ENCODE measurements around the gene C1orf174. TPM values are rescaled to one million over a fixed set of nuclear protein-coding genes. Genes with fewer than 3 reads are reported as not detected.

The C1orf174 gene
- total and polyA plus RNA-seq, 12 donors, result 7.5 to 13.4 (median 10.9) TPM

DNA sequence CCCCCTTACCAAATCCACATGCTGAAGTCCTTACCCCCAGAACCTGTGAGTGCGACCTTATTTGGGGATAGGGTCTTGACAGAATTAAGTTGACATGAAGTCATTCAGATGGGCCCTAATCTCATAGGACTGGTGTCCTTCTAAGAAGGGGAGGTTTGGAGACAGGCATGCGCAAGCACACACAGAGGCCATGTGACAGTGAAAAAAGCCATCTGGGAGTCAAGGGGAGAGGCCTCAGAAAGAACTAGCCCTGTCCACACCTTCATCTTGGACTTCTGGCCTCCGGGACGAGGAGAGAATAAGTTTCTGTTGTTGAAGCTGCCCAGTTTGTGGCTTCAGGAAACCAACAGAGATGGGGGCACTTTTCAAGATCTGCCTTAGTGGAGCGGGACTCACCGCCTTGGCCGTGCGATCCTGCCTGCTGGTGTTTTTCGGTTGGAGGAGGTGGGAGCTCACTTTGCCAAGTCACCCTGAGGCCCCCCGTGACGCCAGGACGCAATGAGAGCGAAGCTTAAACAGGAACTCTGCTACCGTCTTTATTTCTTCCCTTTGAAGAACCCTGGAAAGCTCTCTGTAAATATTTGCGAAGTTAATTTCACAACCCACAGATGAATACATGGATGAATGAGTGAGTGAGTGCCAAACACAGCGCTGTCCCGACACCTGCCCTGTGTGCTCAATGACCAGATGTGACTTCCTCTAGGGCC lies 42.5 kb upstream of the C1orf174 start:
- Histone ChIP-seq H3K9me3 (peaks cover 0 to under 1% (median 0%) of the 10 kb centered on the region in 11 donors), H3K27me3 (peaks cover 0 to 84% (median 66%) of the 10 kb centered on the region in 7 donors), H3K27ac (no peak overlapping the region), H3K4me3 (no peak overlapping the region), H3K4me1 (no peaks in the 10 kb centered on the region), H3K36me3 (no peaks in the 10 kb centered on the region)
- WGBS, 2 donors, result 73 to 76% methylated on average over 17 of the region's 17 CpGs
- TF ChIP-seq, protein P1, sequence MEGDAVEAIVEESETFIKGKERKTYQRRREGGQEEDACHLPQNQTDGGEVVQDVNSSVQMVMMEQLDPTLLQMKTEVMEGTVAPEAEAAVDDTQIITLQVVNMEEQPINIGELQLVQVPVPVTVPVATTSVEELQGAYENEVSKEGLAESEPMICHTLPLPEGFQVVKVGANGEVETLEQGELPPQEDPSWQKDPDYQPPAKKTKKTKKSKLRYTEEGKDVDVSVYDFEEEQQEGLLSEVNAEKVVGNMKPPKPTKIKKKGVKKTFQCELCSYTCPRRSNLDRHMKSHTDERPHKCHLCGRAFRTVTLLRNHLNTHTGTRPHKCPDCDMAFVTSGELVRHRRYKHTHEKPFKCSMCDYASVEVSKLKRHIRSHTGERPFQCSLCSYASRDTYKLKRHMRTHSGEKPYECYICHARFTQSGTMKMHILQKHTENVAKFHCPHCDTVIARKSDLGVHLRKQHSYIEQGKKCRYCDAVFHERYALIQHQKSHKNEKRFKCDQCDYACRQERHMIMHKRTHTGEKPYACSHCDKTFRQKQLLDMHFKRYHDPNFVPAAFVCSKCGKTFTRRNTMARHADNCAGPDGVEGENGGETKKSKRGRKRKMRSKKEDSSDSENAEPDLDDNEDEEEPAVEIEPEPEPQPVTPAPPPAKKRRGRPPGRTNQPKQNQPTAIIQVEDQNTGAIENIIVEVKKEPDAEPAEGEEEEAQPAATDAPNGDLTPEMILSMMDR (IDR thresholded peaks at IDR 0.05), result no peak
- ATAC-seq, result no peak
- DNase-seq, result no peak
- intact Hi-C loops (cut with DNase I), result no loop called here

DNA sequence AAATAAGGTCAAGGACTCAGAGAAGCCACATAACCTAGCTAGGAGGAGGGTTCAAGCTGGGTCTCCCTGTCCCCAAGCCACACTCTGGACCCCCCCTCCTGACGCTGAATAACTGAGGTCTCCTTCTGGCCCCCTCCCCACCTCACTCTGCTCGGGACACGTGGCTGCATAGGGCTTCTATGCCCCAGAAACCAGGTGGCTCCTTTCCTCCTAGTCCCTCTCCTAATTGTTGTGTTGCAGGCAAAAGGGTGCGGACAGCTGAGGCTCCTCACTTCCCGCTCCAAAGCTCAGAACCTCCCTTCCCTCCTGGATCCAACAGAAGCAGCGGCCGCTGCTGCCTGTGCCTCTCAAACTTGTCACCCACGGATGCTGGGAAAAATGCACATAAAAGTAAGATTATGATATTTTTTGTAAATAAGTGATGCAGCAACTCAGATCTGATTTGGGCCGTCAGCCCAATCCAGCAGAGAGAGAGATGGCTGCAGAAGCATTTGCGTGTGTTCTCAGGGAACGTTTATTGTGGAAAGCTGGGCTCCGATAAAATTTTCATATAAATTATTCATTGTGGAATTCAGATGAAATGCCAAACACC lies 40.8 kb upstream of the C1orf174 start:
- Histone ChIP-seq H3K9me3 (peaks cover 0 to 14% (median 0%) of the 10 kb centered on the region in 11 donors), H3K4me3 (no peak overlapping the region), H3K36me3 (no peaks in the 10 kb centered on the region), H3K4me1 (no peaks in the 10 kb centered on the region), H3K27ac (no peak overlapping the region), H3K27me3 (peaks cover 0 to 69% (median 52%) of the 10 kb centered on the region in 7 donors)
- TF ChIP-seq, protein P1 (IDR thresholded peaks at IDR 0.05), result no peak
- DNase-seq (no peak), ATAC-seq (no peak)
- 49 to 54% methylated on average over 12 of the region's 12 CpGs for WGBS, 2 donors
- intact Hi-C loops (cut with DNase I), result no loop called here

DNA sequence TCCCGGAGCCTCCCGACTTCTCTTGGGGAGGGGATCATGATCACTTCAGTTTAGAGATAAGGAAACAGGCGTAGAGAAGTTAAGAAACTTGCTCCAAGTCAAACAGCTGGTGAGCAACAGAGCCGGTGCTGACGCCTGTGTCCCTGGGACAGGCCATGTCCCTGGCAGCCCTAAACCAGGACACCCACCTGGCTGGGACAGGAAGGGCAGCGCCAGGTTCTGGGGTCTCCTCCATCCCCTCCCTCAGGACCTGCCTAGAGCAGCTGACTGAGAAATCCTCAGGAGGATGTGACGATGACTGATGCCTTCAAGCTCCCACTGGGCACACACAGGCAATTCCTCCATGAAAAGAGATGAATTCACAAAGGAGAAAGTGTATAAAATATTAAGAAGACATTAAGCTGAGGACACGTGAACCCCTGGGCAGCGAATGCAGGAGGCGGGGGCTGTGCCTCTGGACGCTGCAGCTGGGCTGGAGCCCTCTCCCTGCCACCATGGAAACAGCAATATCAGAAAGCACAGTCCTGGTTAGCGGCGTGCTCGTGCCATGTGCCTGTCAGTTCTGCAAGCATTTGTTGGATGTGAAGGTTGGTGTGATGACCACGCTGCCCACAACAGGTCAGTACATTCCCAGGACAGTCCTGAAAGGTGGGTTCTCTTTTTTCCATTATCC lies 40.1 kb upstream of the C1orf174 start:
- WGBS, 2 donors, result 50 to 53% methylated on average over 15 of the region's 15 CpGs
- H3K36me3 ChIP-seq, result no peaks in the 10 kb centered on the region
- peaks cover 0 to 64% (median 49%) of the 10 kb centered on the region in 7 donors for H3K27me3 ChIP-seq
- DNase-seq (no peak), ATAC-seq (no peak)
- peaks cover 0 to 21% (median 0%) of the 10 kb centered on the region in 11 donors for H3K9me3 ChIP-seq
- H3K27ac ChIP-seq, result no peak overlapping the region
- H3K4me1 ChIP-seq, result no peaks in the 10 kb centered on the region
- H3K4me3 ChIP-seq, result no peak overlapping the region
- TF ChIP-seq, protein P1 (IDR thresholded peaks at IDR 0.05), result no peak
- intact Hi-C loops (cut with DNase I), result no loop called here

DNA sequence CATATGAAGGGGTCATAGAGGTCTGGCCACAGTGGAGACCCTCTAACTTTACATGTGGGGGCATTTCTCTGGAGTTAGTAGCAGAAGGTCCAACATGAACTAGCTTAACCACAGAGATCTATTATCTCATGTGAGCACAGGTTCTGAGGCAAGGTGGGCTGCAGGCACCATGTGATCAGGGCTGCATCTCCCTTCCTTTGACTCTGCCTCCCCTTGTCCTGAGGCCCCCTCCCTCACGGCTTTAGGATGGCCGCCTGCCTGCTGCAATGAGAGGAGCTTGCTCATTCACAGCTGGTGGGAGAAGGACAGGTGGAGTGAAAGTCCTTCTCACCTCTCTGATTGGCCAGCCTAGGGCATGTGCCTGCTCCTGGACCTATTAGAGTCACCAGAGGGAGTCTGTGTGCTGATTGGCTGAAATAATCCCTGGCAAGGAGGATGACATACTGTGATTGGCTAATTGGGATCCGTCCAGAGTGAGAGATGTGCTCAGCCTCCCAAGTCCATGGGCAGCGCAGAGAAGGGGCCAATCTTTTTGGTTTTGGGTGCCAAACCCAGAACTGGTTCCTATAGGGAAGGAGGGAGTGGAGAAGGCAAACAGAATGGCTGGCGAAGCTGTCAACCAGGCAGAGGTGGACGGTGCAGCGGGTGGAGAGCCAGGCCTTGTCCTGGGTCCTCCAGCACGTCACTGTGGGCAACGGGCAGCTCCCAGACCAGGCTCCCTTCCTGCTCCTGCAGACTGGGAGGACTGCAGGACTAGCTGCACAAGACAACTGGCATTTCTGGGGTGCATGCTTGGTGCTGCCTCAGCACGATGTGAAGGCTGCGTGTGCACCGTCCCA lies 39.4 kb upstream of the C1orf174 start:
- no peak for DNase-seq
- intact Hi-C loops (cut with DNase I), result no loop called here
- H3K9me3 ChIP-seq, result peaks cover 0 to 27% (median 0%) of the 10 kb centered on the region in 11 donors
- no peaks in the 10 kb centered on the region for H3K36me3 ChIP-seq
- WGBS, 2 donors, result 68 to 78% methylated on average over 12 of the region's 12 CpGs
- peaks cover 0 to 60% (median 43%) of the 10 kb centered on the region in 7 donors for H3K27me3 ChIP-seq
- H3K27ac ChIP-seq, result no peak overlapping the region
- TF ChIP-seq, protein P1 (IDR thresholded peaks at IDR 0.05), result no peak
- no peak for ATAC-seq
- no peaks in the 10 kb centered on the region for H3K4me1 ChIP-seq
- no peak overlapping the region for H3K4me3 ChIP-seq

All from heart right ventricle (tissue), 16 donors.